ENCODE data around the gene HYAL2. TPM values are rescaled to one million over a fixed set of nuclear protein-coding genes. Genes with fewer than 3 reads are reported as not detected.

The HYAL2 gene
- polyA plus RNA-seq, 1 donor: 37.2 TPM

DNA sequence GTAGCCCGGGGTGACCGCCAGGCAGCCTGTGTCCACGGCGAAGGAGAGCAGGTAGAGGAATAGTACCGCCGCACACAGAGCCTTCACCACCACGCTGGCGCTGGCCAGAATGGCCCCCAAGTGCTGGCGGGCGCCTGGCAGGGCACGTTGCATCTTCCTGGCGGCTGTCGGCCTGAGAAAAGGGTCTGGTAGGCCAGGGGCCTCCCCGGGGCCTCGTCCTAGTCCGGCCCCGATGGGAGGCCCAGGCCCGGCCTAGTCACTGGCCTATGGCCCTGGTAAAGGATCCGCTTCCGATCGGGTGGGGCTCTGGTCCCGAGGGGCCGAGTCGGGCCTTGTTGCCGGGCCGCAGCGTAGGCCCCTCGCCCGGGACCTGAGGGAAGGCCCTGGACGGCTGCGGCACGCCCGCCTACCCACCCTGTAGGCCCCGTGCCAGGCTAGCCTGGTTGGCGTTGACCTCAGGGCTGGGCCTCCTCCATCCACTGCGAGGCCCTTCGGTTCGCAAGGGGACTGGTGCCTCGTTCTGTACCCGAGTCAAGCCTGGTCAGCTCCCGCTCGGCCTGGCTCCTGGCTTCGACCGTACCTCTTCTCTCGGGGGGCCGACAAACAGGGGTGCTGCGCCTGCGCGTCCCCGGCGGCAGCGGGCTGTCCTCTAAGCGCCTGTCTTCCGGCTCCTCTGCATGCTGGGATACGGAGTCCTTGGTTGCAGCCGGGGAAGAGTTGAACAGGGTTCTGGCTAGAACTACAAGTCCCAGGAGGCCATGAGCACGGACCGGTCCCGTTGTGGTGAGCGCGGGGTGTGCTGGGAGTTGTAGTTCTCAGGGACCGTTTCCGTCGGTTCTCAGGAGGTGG is 36.6 kb upstream of the HYAL2 start, which contains the start of gene TMEM115:
TMEM115 (minus strand) TSS at position 611 of the 849 bp plus-strand sequence; CDS start at position 153, 458 bp downstream.
- Histone ChIP-seq H3K36me3 (ENCODE audit: control insufficient read depth, insufficient read depth, low read length) (peaks cover 31% of the 10 kb centered on the region), H3K9me3 (ENCODE audit: control insufficient read depth, low read depth, low read length) (peaks cover 6% of the 10 kb centered on the region), H3K4me3 (ENCODE audit: low read length) (peak within 1 kb of the TSS; percentile 96), H3K27ac (ENCODE audit: low read length) (peak within 1 kb of the TSS; percentile 73), H3K4me1 (ENCODE audit: control insufficient read depth, insufficient read depth, low read length) (peaks cover 31% of the 10 kb centered on the region), H3K27me3 (ENCODE audit: control insufficient read depth, insufficient read depth, low read length) (no peaks in the 10 kb centered on the region)
- DNase-seq: peak; percentile 98 to 99
- no CpG with 5 or more reads among the region's 64 CpGs for WGBS (ENCODE audit: insufficient coverage, low lambda C conversion rate)

DNA sequence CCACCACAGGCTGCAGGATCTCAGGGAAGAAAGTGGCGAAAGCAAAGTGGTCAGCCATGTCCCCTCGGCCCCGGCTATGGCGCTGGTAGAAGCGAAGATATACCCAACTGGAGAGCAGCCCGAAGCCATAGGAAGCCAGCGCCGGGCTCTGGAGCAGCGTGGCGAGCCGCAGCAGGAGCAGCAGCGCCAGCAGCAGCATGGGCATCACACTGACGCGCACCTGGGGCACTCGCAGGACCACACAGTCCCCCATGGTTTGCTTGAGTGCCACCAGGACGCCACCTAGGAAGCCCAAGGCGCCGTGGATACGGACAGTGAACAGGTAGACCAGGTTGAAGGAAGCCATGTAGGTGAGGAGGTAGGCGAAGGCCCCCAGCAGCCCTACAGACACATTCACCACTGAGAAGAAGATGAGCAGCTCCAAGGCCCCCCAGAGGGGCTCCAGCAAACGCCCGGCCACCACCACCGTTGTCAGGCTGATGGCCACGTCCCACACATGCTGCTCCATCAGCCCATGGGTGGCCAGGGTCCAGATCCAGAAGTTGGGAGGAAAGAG is 35.9 kb upstream of the HYAL2 start:
- peak overlapping the region; percentile 73 for H3K27ac ChIP-seq (ENCODE audit: low read length)
- H3K4me1 ChIP-seq (ENCODE audit: control insufficient read depth, insufficient read depth, low read length): peaks cover 31% of the 10 kb centered on the region
- WGBS (ENCODE audit: insufficient coverage, low lambda C conversion rate): no CpG with 5 or more reads among the region's 24 CpGs
- peaks cover 6% of the 10 kb centered on the region for H3K9me3 ChIP-seq (ENCODE audit: control insufficient read depth, low read depth, low read length)
- peak overlapping the region; percentile 96 for H3K4me3 ChIP-seq (ENCODE audit: low read length)
- H3K27me3 ChIP-seq (ENCODE audit: control insufficient read depth, insufficient read depth, low read length): no peaks in the 10 kb centered on the region
- H3K36me3 ChIP-seq (ENCODE audit: control insufficient read depth, insufficient read depth, low read length): peaks cover 38% of the 10 kb centered on the region
- DNase-seq: no peak

DNA sequence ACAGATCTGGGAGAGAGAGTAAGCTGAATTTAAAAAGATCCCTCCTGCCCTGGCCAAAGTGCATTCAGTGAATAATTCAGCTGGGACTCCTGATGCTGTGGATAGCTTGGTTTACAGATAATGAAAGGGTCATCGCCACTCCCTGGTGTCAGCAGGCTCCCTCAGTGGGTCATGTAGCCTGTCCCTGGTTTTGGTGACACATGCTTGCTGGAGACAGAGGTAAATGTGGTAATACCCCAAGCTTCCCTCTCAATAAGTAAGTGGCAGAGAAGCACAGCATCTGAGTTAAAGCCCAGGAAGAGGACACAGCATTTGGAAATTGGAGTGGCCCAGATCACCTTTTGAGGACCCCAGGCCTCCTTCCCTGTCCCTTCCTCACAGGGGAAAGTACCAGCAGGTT is 34.9 kb upstream of the HYAL2 start:
- H3K27me3 ChIP-seq (ENCODE audit: control insufficient read depth, insufficient read depth, low read length): no peaks in the 10 kb centered on the region
- H3K9me3 ChIP-seq (ENCODE audit: control insufficient read depth, low read depth, low read length): peaks cover 6% of the 10 kb centered on the region
- H3K4me3 ChIP-seq (ENCODE audit: low read length): peak overlapping the region; percentile 96
- H3K36me3 ChIP-seq (ENCODE audit: control insufficient read depth, insufficient read depth, low read length): peaks cover 44% of the 10 kb centered on the region
- peaks cover 31% of the 10 kb centered on the region for H3K4me1 ChIP-seq (ENCODE audit: control insufficient read depth, insufficient read depth, low read length)
- no CpG with 5 or more reads among the region's 1 CpG for WGBS (ENCODE audit: insufficient coverage, low lambda C conversion rate)
- peak overlapping the region; percentile 39 for H3K27ac ChIP-seq (ENCODE audit: low read length)
- no peak for DNase-seq

DNA sequence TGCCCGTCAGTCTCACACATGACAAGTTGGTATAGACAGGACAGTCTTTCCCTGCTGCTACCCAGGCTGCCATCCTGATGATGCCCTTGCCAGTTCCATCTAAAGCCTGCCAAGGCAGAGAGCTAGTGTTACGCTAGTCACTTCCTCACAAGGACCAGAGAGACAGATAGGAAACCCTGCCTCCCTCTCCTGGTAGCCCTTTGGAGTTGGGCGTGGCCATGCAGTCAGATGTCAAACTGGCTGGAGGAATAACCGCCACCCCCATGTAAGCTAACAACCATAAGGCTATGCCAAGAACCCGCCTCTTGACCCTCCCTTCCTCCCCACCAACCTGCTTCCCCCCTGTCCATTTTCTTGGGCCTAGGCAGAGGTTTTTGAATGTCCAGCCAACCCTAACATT is 34.0 kb upstream of the HYAL2 start:
- Histone ChIP-seq H3K27me3 (ENCODE audit: control insufficient read depth, insufficient read depth, low read length) (no peaks in the 10 kb centered on the region), H3K9me3 (ENCODE audit: control insufficient read depth, low read depth, low read length) (peaks cover 6% of the 10 kb centered on the region), H3K27ac (ENCODE audit: low read length) (peak overlapping the region; percentile 39), H3K36me3 (ENCODE audit: control insufficient read depth, insufficient read depth, low read length) (peaks cover 49% of the 10 kb centered on the region), H3K4me3 (ENCODE audit: low read length) (peak overlapping the region; percentile 96), H3K4me1 (ENCODE audit: control insufficient read depth, insufficient read depth, low read length) (peaks cover 35% of the 10 kb centered on the region)
- DNase-seq: peak; percentile 78 to 89
- no CpG with 5 or more reads among the region's 5 CpGs for WGBS (ENCODE audit: insufficient coverage, low lambda C conversion rate)

DNA sequence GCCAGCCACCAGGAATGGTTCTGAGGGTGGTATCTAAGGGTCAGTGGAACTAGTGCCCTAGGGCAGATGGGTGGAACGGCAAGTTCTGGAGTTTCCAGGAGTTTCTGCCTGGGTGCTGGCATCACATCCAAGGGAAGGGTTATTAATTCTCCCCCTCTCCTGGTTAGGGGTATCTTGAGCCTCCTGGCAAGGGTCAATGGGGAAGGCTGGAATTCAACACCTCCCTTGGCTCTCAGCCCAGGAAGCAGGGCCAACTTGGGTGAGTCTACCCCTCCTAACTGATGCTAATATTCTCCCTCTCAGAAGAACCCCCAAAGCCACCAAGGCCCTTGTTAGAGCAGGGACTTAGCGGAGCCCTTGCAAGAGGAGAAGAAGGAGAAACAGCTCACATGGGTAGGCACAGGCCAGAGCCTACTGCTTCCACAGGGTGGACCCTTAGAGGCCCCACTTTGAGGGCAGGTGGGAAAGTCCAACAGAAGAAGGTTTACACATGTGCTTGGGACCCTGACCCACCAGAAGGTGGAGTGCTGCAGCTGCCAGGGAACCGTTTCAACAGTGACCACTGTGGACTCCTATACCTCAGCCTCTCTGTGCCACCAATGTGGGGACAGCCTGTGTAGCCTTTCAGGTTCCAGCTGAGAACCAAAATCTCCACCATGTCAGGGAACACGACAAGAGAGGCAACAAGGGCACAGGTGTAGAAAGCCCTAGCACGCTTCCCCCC is 33.4 kb upstream of the HYAL2 start:
- WGBS (ENCODE audit: insufficient coverage, low lambda C conversion rate): no CpG with 5 or more reads among the region's 5 CpGs
- no peak for DNase-seq
- Histone ChIP-seq H3K4me1 (ENCODE audit: control insufficient read depth, insufficient read depth, low read length) (peaks cover 40% of the 10 kb centered on the region), H3K9me3 (ENCODE audit: control insufficient read depth, low read depth, low read length) (peaks cover 6% of the 10 kb centered on the region), H3K36me3 (ENCODE audit: control insufficient read depth, insufficient read depth, low read length) (peaks cover 50% of the 10 kb centered on the region), H3K27me3 (ENCODE audit: control insufficient read depth, insufficient read depth, low read length) (no peaks in the 10 kb centered on the region), H3K4me3 (ENCODE audit: low read length) (peak overlapping the region; percentile 96), H3K27ac (ENCODE audit: low read length) (peak overlapping the region; percentile 13)

DNA sequence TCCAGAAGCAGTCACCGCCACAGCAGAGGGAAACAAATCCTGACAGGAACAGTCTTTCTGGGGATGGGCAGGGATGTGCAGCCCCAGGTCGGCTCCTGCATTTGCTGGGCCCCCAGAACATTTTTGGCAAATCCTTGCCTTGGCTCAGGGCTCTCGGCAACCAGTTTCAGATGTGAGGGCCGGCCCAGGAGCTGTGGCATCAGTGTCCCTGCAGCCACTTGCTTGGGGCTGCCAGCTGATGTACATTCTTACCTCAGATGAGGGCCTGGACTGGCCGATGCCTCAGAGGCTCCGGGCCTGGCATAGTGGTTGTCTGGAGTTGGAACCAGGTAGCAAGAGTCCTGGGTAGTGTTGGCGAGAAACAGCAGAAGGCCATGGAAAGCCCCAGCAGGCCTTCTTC is 32.3 kb upstream of the HYAL2 start:
- WGBS (ENCODE audit: insufficient coverage, low lambda C conversion rate): no CpG with 5 or more reads among the region's 7 CpGs
- Histone ChIP-seq H3K4me3 (ENCODE audit: low read length) (no peak overlapping the region), H3K27ac (ENCODE audit: low read length) (no peak overlapping the region), H3K9me3 (ENCODE audit: control insufficient read depth, low read depth, low read length) (peaks cover 6% of the 10 kb centered on the region), H3K27me3 (ENCODE audit: control insufficient read depth, insufficient read depth, low read length) (no peaks in the 10 kb centered on the region), H3K36me3 (ENCODE audit: control insufficient read depth, insufficient read depth, low read length) (peaks cover 50% of the 10 kb centered on the region), H3K4me1 (ENCODE audit: control insufficient read depth, insufficient read depth, low read length) (peaks cover 46% of the 10 kb centered on the region)
- no peak for DNase-seq

DNA sequence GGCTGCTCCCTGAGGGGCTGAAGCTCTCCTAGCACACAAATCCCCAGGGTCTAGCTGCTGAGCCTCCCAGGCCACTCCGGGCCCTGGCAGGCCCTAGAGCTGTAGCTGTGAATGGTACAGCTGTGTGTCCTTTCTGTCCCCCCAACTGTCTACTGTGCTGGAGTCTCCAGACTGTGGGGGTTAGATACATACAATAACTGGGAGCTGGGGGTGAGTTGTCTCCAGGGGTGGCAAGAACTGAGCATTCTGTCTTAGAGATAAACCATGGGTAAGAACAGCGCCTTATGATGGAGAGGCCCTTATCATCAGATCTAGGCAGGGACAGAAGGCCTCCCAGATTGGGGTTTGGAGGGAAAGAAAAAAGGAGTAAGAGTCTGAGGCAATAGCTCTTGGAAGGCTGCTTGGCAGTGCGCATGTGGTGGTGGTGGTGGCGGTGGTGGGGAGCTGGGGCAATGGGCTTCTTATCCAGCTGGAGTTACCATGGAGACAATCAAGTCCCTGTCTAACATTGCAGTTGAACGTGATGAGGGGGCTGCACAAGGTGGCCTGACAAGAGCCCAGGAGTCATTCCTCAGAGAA is 31.7 kb upstream of the HYAL2 start:
- Histone ChIP-seq H3K4me1 (ENCODE audit: control insufficient read depth, insufficient read depth, low read length) (peaks cover 52% of the 10 kb centered on the region), H3K27ac (ENCODE audit: low read length) (no peak overlapping the region), H3K27me3 (ENCODE audit: control insufficient read depth, insufficient read depth, low read length) (no peaks in the 10 kb centered on the region), H3K9me3 (ENCODE audit: control insufficient read depth, low read depth, low read length) (peaks cover 6% of the 10 kb centered on the region), H3K4me3 (ENCODE audit: low read length) (no peak overlapping the region), H3K36me3 (ENCODE audit: control insufficient read depth, insufficient read depth, low read length) (peaks cover 50% of the 10 kb centered on the region)
- WGBS (ENCODE audit: insufficient coverage, low lambda C conversion rate): no CpG with 5 or more reads among the region's 5 CpGs
- no peak for DNase-seq

DNA sequence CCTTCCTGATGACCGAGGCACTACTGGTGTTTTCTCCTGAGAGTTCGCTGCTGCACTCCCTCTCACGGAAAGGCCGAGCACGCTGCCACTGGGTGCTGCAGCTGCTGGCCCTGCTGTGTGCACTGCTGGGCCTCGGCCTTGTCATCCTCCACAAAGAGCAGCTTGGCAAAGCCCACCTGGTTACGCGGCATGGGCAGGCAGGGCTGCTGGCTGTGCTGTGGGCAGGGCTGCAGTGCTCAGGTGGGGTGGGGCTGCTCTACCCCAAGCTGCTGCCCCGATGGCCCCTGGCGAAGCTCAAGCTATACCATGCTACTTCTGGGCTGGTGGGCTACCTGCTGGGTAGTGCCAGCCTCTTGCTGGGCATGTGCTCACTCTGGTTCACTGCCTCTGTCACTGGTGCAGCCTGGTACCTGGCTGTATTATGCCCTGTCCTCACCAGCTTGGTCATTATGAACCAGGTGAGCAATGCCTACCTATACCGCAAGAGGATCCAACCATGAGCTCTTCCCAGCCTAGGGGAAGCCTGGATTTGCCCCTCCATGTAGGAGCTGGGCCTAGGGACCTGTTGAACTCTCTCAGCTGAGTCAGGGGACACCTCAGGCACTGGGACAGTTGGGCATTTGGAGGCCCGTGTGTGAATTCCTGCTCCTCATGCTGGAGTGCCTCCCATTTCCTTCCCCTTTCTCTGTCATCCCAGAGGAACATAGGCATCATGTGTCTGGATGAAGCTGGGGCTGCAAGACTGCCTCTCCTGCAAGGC is 30.9 kb upstream of the HYAL2 start:
- Histone ChIP-seq H3K36me3 (ENCODE audit: control insufficient read depth, insufficient read depth, low read length) (peaks cover 58% of the 10 kb centered on the region), H3K27ac (ENCODE audit: low read length) (no peak overlapping the region), H3K4me3 (ENCODE audit: low read length) (no peak overlapping the region), H3K27me3 (ENCODE audit: control insufficient read depth, insufficient read depth, low read length) (no peaks in the 10 kb centered on the region), H3K4me1 (ENCODE audit: control insufficient read depth, insufficient read depth, low read length) (peaks cover 53% of the 10 kb centered on the region), H3K9me3 (ENCODE audit: control insufficient read depth, low read depth, low read length) (peaks cover 2% of the 10 kb centered on the region)
- no CpG with 5 or more reads among the region's 12 CpGs for WGBS (ENCODE audit: insufficient coverage, low lambda C conversion rate)
- DNase-seq: no peak

DNA sequence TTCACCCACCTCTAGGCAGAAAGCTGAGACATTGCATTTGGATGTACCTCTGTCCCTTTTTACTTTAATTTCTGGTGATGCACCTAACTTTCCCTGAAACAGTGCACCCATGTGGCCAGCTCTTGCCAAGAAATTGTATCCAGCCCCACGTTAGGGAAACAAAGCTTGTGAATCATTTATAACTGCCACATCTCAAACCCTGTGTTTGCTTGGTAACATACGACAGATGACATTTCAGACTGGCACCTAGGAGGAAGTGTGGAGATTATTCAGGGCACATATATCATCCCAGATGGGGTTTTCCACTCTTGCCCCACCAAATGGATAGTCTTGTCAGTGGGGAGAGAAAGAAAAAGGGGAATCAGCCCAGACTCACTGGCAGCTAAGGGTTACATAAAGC is 30.2 kb upstream of the HYAL2 start:
- Histone ChIP-seq H3K9me3 (ENCODE audit: control insufficient read depth, low read depth, low read length) (no peaks in the 10 kb centered on the region), H3K4me3 (ENCODE audit: low read length) (no peak overlapping the region), H3K36me3 (ENCODE audit: control insufficient read depth, insufficient read depth, low read length) (peaks cover 65% of the 10 kb centered on the region), H3K27me3 (ENCODE audit: control insufficient read depth, insufficient read depth, low read length) (no peaks in the 10 kb centered on the region), H3K27ac (ENCODE audit: low read length) (no peak overlapping the region), H3K4me1 (ENCODE audit: control insufficient read depth, insufficient read depth, low read length) (peaks cover 48% of the 10 kb centered on the region)
- DNase-seq: no peak
- no CpG with 5 or more reads among the region's 2 CpGs for WGBS (ENCODE audit: insufficient coverage, low lambda C conversion rate)

All from large intestine (tissue), 3 donors.